Measurements from ENCODE around the gene TXNDC17. TPM values are rescaled to one million over a fixed set of nuclear protein-coding genes. Genes with fewer than 3 reads are reported as not detected.

The TXNDC17 gene
- total and polyA plus RNA-seq, 9 of the 15 experiments (the other 6 are each of a cell fraction or from before 2014, with no cell fraction given): 108 to 759 (median 179) TPM

DNA sequence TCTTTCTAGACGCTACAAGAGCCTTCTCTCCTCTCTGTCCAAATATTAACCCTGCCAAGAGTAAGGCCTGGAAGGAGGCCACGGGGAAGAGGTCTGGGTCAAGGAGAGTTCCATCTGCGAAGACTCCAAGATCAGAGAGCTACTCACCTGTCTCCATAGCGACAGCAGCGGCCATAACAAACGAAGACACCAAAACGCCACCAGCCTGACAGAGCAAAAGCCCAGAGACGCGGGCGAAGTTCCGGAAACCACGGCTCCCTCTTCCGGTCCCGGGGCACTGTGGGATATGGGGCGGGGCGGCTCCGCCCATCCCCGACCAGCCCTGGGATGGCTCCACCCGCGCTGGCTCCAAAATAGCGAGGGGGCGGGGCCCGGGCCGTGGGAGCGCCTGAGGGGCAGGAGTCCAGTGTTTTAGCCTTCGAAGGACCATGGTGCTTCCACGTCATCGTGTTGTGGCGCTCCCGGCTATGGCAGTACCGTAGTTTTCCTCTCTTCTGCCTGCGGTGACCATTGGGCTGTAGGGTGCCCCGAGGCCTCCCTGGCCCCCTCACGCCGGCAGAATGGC, 10.6 kb downstream of the TXNDC17 start, which contains the start of the genes C17orf100 and MED31 (continued):
- TF ChIP-seq, protein P1, sequence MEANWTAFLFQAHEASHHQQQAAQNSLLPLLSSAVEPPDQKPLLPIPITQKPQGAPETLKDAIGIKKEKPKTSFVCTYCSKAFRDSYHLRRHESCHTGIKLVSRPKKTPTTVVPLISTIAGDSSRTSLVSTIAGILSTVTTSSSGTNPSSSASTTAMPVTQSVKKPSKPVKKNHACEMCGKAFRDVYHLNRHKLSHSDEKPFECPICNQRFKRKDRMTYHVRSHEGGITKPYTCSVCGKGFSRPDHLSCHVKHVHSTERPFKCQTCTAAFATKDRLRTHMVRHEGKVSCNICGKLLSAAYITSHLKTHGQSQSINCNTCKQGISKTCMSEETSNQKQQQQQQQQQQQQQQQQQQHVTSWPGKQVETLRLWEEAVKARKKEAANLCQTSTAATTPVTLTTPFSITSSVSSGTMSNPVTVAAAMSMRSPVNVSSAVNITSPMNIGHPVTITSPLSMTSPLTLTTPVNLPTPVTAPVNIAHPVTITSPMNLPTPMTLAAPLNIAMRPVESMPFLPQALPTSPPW (CRISPR knock-in tag; IDR thresholded peaks at IDR 0.05): peak; percentile 76
- no peak for TF ChIP-seq POLR3A (IDR thresholded peaks at IDR 0.05; ENCODE audit: borderline replicate concordance, extremely low read depth, insufficient read depth, insufficient read length)
- TF ChIP-seq, protein P2, sequence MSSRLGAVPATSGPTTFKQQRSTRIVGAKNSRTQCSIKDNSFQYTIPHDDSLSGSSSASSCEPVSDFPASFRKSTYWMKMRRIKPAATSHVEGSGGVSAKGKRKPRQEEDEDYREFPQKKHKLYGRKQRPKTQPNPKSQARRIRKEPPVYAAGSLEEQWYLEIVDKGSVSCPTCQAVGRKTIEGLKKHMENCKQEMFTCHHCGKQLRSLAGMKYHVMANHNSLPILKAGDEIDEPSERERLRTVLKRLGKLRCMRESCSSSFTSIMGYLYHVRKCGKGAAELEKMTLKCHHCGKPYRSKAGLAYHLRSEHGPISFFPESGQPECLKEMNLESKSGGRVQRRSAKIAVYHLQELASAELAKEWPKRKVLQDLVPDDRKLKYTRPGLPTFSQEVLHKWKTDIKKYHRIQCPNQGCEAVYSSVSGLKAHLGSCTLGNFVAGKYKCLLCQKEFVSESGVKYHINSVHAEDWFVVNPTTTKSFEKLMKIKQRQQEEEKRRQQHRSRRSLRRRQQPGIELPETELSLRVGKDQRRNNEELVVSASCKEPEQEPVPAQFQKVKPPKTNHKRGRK (tag; IDR thresholded peaks at IDR 0.05): no peak
- no peak for TF ChIP-seq HMG20B (CRISPR knock-in tag; IDR thresholded peaks at IDR 0.05)
- TF ChIP-seq ELF4 (CRISPR knock-in tag; IDR thresholded peaks at IDR 0.05): no peak
- peak; percentile 70 to 75 for TF ChIP-seq NRF1 (conservative IDR thresholded peaks at IDR 0.05 in 1 of 2, IDR thresholded peaks at IDR 0.05 in 1 of 2)
- TF ChIP-seq ESRRA (IDR thresholded peaks at IDR 0.05; ENCODE audit: borderline replicate concordance, low read depth): no peak; the same call in 1 of the 2 replicates
- TF ChIP-seq ZC3H8 (IDR thresholded peaks at IDR 0.05): no peak
- TF ChIP-seq ZNF41 (CRISPR knock-in tag; conservative IDR thresholded peaks at IDR 0.05): no peak
- TF ChIP-seq STAT5B (CRISPR knock-in tag; IDR thresholded peaks at IDR 0.05): no peak
- TF ChIP-seq, protein P3, sequence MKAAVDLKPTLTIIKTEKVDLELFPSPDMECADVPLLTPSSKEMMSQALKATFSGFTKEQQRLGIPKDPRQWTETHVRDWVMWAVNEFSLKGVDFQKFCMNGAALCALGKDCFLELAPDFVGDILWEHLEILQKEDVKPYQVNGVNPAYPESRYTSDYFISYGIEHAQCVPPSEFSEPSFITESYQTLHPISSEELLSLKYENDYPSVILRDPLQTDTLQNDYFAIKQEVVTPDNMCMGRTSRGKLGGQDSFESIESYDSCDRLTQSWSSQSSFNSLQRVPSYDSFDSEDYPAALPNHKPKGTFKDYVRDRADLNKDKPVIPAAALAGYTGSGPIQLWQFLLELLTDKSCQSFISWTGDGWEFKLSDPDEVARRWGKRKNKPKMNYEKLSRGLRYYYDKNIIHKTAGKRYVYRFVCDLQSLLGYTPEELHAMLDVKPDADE (conservative IDR thresholded peaks at IDR 0.05; ENCODE audit: control insufficient read depth, low read depth, low read length): 0 out of 2 replicates have a peak, but pooled peaks have one; percentile 31
- TF ChIP-seq NFE2 (IDR thresholded peaks at IDR 0.05; ENCODE audit: low read depth): no peak
- TF ChIP-seq FOXK2 (conservative IDR thresholded peaks at IDR 0.05 in 1 of 2, IDR thresholded peaks at IDR 0.05 in 1 of 2; ENCODE audit: low read depth in 2 of 2): peak; percentile 39 to 64; a peak in 3 of 4 replicates
- TF ChIP-seq PTRF (tag; IDR thresholded peaks at IDR 0.05): no peak
- TF ChIP-seq FOXP1 (CRISPR knock-in tag; IDR thresholded peaks at IDR 0.05): no peak
- TF ChIP-seq RBFOX2 (IDR thresholded peaks at IDR 0.05; ENCODE audit: low read depth, low read length): peak; percentile 75
- TF ChIP-seq, protein P4, sequence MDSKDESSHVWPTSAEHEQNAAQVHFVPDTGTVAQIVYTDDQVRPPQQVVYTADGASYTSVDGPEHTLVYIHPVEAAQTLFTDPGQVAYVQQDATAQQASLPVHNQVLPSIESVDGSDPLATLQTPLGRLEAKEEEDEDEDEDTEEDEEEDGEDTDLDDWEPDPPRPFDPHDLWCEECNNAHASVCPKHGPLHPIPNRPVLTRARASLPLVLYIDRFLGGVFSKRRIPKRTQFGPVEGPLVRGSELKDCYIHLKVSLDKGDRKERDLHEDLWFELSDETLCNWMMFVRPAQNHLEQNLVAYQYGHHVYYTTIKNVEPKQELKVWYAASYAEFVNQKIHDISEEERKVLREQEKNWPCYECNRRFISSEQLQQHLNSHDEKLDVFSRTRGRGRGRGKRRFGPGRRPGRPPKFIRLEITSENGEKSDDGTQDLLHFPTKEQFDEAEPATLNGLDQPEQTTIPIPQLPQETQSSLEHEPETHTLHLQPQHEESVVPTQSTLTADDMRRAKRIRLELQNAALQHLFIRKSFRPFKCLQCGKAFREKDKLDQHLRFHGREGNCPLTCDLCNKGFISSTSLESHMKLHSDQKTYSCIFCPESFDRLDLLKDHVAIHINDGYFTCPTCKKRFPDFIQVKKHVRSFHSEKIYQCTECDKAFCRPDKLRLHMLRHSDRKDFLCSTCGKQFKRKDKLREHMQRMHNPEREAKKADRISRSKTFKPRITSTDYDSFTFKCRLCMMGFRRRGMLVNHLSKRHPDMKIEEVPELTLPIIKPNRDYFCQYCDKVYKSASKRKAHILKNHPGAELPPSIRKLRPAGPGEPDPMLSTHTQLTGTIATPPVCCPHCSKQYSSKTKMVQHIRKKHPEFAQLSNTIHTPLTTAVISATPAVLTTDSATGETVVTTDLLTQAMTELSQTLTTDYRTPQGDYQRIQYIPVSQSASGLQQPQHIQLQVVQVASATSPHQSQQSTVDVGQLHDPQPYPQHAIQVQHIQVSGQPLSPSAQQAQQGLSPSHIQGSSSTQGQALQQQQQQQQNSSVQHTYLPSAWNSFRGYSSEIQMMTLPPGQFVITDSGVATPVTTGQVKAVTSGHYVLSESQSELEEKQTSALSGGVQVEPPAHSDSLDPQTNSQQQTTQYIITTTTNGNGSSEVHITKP (IDR thresholded peaks at IDR 0.05; ENCODE audit: partially characterized antibody): no peak
- TF ChIP-seq ZNF445 (CRISPR knock-in tag; IDR thresholded peaks at IDR 0.05; ENCODE audit: low read depth): no peak
- TF ChIP-seq POLR2A (conservative IDR thresholded peaks at IDR 0.05): peak; percentile 78
- no peak for TF ChIP-seq SREBF2 (CRISPR knock-in tag; IDR thresholded peaks at IDR 0.05)
- peak; percentile 93 for TF ChIP-seq GABPA (tag; conservative IDR thresholded peaks at IDR 0.05; ENCODE audit: low read depth)

Data from K562 (cell line).